Measurements from ENCODE around the gene B3GNT3. TPM values are rescaled to one million over a fixed set of nuclear protein-coding genes. Genes with fewer than 3 reads are reported as not detected.

The B3GNT3 gene
- total and polyA plus RNA-seq, 10 donors, result 0.05 to 1.6 (median 0.75) TPM; not detected in 3

- intact Hi-C loops (cut with DNase I; ENCODE audit: low total_unique reads), result no loop called here
- H3K4me1 ChIP-seq, result peaks cover 0 to 43% (median 7%) of the 10 kb centered on the region in 6 donors
- peak overlapping the region in 2 of 8 donors; percentile 7 to 15 for H3K27ac ChIP-seq
- no peak for DNase-seq
- H3K36me3 ChIP-seq, result peaks cover 0 to 71% (median 30%) of the 10 kb centered on the region in 6 donors
- no peak overlapping the region for H3K4me3 ChIP-seq
- no peaks in the 10 kb centered on the region for H3K27me3 ChIP-seq (replicated peaks in 1 of 7)
- TF ChIP-seq CTCF (IDR thresholded peaks at IDR 0.05 in 8 of 11, conservative IDR thresholded peaks at IDR 0.05 in 3 of 11) (no peak), POLR2AphosphoS5 (IDR thresholded peaks at IDR 0.05) (peak; percentile 36 to 82 (median 57))
- WGBS, 5 donors, result 48 to 92% (median 62%) methylated on average over 6 to 8 of the region's 8 CpGs
- H3K9me3 ChIP-seq, result no peaks in the 10 kb centered on the region
Measured at GRCh38 chr19:17824339-17824738, 29.4 kb downstream of the B3GNT3 start.

GRCh38 chr19:17826508-17827056, 31.6 kb downstream of the B3GNT3 start:
- no peaks in the 10 kb centered on the region for H3K27me3 ChIP-seq (replicated peaks in 1 of 7)
- peaks cover 3 to 93% (median 50%) of the 10 kb centered on the region in 6 donors for H3K36me3 ChIP-seq
- peaks cover 0 to 53% (median 7%) of the 10 kb centered on the region in 6 donors for H3K4me1 ChIP-seq
- H3K4me3 ChIP-seq, result no peak overlapping the region
- WGBS, 5 donors, result 94 to 98% (median 95%) methylated on average over 11 to 13 of the region's 13 CpGs
- peak overlapping the region in 2 of 8 donors; percentile 77 to 85 for H3K27ac ChIP-seq
- TF ChIP-seq POLR2A (IDR thresholded peaks at IDR 0.05) (no peak), POLR2AphosphoS5 (IDR thresholded peaks at IDR 0.05) (peak in 2 of 3 donors; percentile 8 to 76)
- H3K9me3 ChIP-seq, result no peaks in the 10 kb centered on the region
- no peak for DNase-seq
- intact Hi-C loops (cut with DNase I; ENCODE audit: low total_unique reads), result no loop called here

GRCh38 chr19:17829855-17830566, 35.1 kb downstream of the B3GNT3 start:
- H3K27ac ChIP-seq, result peak overlapping the region in 1 of 8 donors; percentile 13
- intact Hi-C loops (cut with DNase I; ENCODE audit: low total_unique reads), result no loop called here
- peaks cover 6 to 100% (median 85%) of the 10 kb centered on the region in 6 donors for H3K36me3 ChIP-seq
- H3K27me3 ChIP-seq (replicated peaks in 1 of 7), result no peaks in the 10 kb centered on the region
- TF ChIP-seq POLR2A (IDR thresholded peaks at IDR 0.05) (no peak), POLR2AphosphoS5 (IDR thresholded peaks at IDR 0.05) (peak in 1 of 3 donors; percentile 62)
- H3K4me3 ChIP-seq, result no peak overlapping the region
- H3K9me3 ChIP-seq, result no peaks in the 10 kb centered on the region
- DNase-seq, result no peak
- H3K4me1 ChIP-seq, result peaks cover 0 to 46% (median 3%) of the 10 kb centered on the region in 6 donors
- WGBS, 5 donors, result 79 to 81% (median 80%) methylated on average over 21 to 29 of the region's 29 CpGs

DNA sequence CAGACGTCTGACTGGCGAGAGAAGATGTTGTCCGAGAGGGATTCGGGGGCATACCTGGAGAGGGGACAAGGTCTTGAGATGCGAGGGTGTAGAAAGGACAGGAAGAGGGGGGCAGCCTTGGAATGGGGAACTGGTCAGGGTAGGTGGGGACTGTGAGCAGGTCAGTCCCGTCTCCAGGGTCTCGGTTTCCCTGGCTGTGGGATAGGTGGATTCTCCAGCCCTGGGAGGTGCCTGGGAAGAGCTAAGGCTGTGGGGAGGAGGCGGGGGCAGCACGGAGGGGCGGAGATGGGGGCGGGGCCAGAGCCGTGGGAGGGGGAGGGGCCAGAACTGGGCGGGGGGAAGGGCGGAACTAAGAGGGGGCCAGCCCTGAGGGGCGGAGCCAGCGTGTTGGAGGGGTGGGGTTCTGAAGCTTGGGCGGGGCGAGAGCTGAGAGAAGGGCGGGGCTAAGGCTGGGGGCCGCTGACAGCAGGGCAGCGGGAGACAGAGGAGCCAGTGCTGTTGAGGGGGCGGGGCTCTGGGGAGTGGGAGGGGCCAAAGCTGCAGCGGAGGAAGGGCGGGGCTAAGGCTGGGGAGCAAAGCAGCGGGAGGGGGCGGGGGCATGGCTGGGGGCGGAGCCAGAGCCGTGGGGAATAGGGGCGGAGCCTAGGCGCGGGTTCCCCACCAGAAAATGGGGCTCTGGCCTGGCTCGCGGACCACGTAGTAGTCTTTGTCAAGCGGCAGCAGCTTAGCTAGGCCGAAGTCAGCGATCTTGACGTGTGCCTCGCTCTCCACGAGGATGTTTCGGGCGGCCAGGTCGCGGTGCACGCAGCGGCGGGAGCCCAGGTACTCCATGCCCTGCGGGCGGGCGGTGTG, 35.9 kb downstream of the B3GNT3 start:
- DNase-seq, result no peak
- Histone ChIP-seq H3K27me3 (replicated peaks in 1 of 7) (no peaks in the 10 kb centered on the region), H3K36me3 (peaks cover 7 to 100% (median 89%) of the 10 kb centered on the region in 6 donors), H3K27ac (peak overlapping the region in 1 of 8 donors; percentile 13), H3K4me3 (no peak overlapping the region), H3K4me1 (peaks cover 0 to 53% (median 3%) of the 10 kb centered on the region in 6 donors), H3K9me3 (no peaks in the 10 kb centered on the region)
- intact Hi-C loops (cut with DNase I; ENCODE audit: low total_unique reads), result no loop called here
- 76 to 86% (median 79%) methylated on average over 42 to 50 of the region's 50 CpGs for WGBS, 5 donors
- TF ChIP-seq POLR2A (IDR thresholded peaks at IDR 0.05), result no peak
- TF ChIP-seq POLR2AphosphoS5 (IDR thresholded peaks at IDR 0.05), result peak in 2 of 3 donors; percentile 29 to 71
- TF ChIP-seq CTCF (IDR thresholded peaks at IDR 0.05 in 8 of 11, conservative IDR thresholded peaks at IDR 0.05 in 3 of 11), result no peak

Data from spleen (tissue), 11 donors.